B cell (primary cell): Measurements from ENCODE around the gene KHDC4. TPM values are rescaled to one million over a fixed set of nuclear protein-coding genes. Genes with fewer than 3 reads are reported as not detected.

Experiments
- ATAC-seq: fragments of 200-7000 bp; cut with Tn5 transposase; one replicate; pipeline ENCODE4 v1.10.0; 2021; ENCODE audit warnings: low read depth, mild to moderate bottlenecking, moderate number of reproducible peaks, moderate library complexity
- CTCF ChIA-PET: fragments of 350-600 bp; sonication (Branson Sonifier 250); formaldehyde crosslinking; loops from one replicate; lab custom pipeline; 2021; ENCODE audit warnings: antibody characterized with exemption, inconsistent platforms; lab: Charles Lee
- POLR2A ChIA-PET: fragments of 350-600 bp; sonication (Branson Sonifier 250); formaldehyde crosslinking; loops from one replicate; lab custom pipeline; 2021; ENCODE audit warnings: antibody characterized with exemption; lab: Charles Lee
- DNase-seq: peaks from one replicate; pipeline ENCODE4 v3.0.0; 2013
- H2AFZ ChIP-seq: 2 replicates; pipeline ENCODE4 v1.6.1; 2012; ENCODE audit warnings: mild to moderate bottlenecking, low read depth, low read length; ENCODE audit not compliant: insufficient read depth, poor library complexity, severe bottlenecking
- H3K27ac ChIP-seq, 2 donors: 1 replicate in 1 of 2; 2 replicates in 1 of 2; pipeline ENCODE4 v1.5.1; 2012 to 2013; ENCODE audit warnings: low read length in 2 of 2, mild to moderate bottlenecking in 2 of 2, moderate library complexity in 1 of 2
- H3K27me3 ChIP-seq, 4 experiments: fragments of 200-600 bp in 1 of 4; sonication (generic) in 1 of 4; replicated peaks in 1 of 4; 1 replicate in 2 of 4; 2 replicates in 2 of 4; pipeline versions ENCODE4 v1.6.1 to v1.7.0; 2013 to 2016; ENCODE audit warnings: low read length in 3 of 4, mild to moderate bottlenecking in 2 of 4, mixed read lengths in 1 of 4, moderate library complexity in 1 of 4; ENCODE audit not compliant: insufficient read depth in 4 of 4, control insufficient read depth in 3 of 4; ENCODE audit errors: control extremely low read depth in 1 of 4
- H3K36me3 ChIP-seq, 2 experiments: replicated peaks in 1 of 2; 1 replicate in 1 of 2; 2 replicates in 1 of 2; pipeline versions ENCODE4 v1.6.1 to v1.7.1; 2013; ENCODE audit warnings: low read length in 1 of 2; ENCODE audit not compliant: insufficient read depth in 2 of 2, control insufficient read depth in 1 of 2; ENCODE audit errors: control extremely low read depth in 1 of 2, extremely low read depth in 1 of 2
- H3K4me1 ChIP-seq, 2 donors: fragments of 200-600 bp in 1 of 2; sonication (generic) in 1 of 2; 1 replicate in 1 of 2; 2 replicates in 1 of 2; pipeline versions ENCODE4 v1.5.1 to v1.6.1; 2013 to 2017; ENCODE audit warnings: low read length in 2 of 2; ENCODE audit not compliant: control insufficient read depth in 2 of 2, insufficient read depth in 2 of 2
- H3K4me2 ChIP-seq: replicated peaks from 2 replicates; pipeline ENCODE3; 2012; ENCODE audit warnings: mild to moderate bottlenecking, low read depth, low read length; ENCODE audit not compliant: poor library complexity, severe bottlenecking
- H3K4me3 ChIP-seq, 5 experiments: fragments of 200-600 bp in 1 of 5; sonication (generic) in 1 of 5; 1 replicate in 3 of 5; 2 replicates in 2 of 5; pipeline versions ENCODE4 v1.5.1 to v1.7.0; 2011 to 2016; ENCODE audit warnings: low read length in 4 of 5, mild to moderate bottlenecking in 4 of 5, low read depth in 2 of 5, control low read depth in 1 of 5, moderate library complexity in 1 of 5; ENCODE audit not compliant: insufficient read depth in 1 of 5; ENCODE audit errors: control extremely low read depth in 1 of 5, extremely low read depth in 1 of 5
- H3K79me2 ChIP-seq: fragments of 200-600 bp; sonication (generic); one replicate; pipeline ENCODE4 v1.6.0; 2016; ENCODE audit warnings: low read length; ENCODE audit not compliant: control insufficient read depth, insufficient read depth
- H3K9ac ChIP-seq: fragments of 200-600 bp; sonication (generic); 2 replicates; pipeline ENCODE4 v1.6.1; 2017; ENCODE audit warnings: mild to moderate bottlenecking, low read length, moderate library complexity
- H3K9me3 ChIP-seq, 3 donors: one replicate each; pipeline versions ENCODE4 v1.6.1 to v1.7.1; 2013; ENCODE audit warnings: low read length in 2 of 3; ENCODE audit not compliant: control insufficient read depth in 2 of 3, insufficient read depth in 1 of 3; ENCODE audit errors: control extremely low read depth in 1 of 3
- H4K20me1 ChIP-seq: 2 replicates; pipeline ENCODE4 v1.6.0; 2012; ENCODE audit warnings: mild to moderate bottlenecking, low read length; ENCODE audit not compliant: insufficient read depth, control insufficient read depth, poor library complexity, severe bottlenecking
- H3K27ac Mint-ChIP-seq: one replicate; pipeline ENCODE4 v1.8.0; 2021; ENCODE audit warnings: mixed read lengths
- H3K27me3 Mint-ChIP-seq: one replicate; pipeline ENCODE4 v1.8.0; 2021; ENCODE audit warnings: mixed read lengths
- H3K4me1 Mint-ChIP-seq: one replicate; pipeline ENCODE4 v1.8.0; 2021; ENCODE audit warnings: mixed read lengths
- H3K4me3 Mint-ChIP-seq: one replicate; pipeline ENCODE4 v1.8.0; 2021; ENCODE audit warnings: mixed read lengths
- H3K9me3 Mint-ChIP-seq: one replicate; pipeline ENCODE4 v1.8.0; 2022; ENCODE audit warnings: mixed read lengths; ENCODE audit not compliant: insufficient read depth
- EZH2 ChIP-seq: IDR thresholded peaks from 2 replicates; pipeline ENCODE4 v1.6.1; 2012; ENCODE audit warnings: borderline replicate concordance, low read depth, mild to moderate bottlenecking, moderate library complexity, low read length; ENCODE audit not compliant: insufficient read depth, poor library complexity, severe bottlenecking
- WGBS: methylation state at CpG from one replicate; pipeline ENCODE4 v1.1.5; 2013; ENCODE audit warnings: missing lambda C conversion rate; ENCODE audit not compliant: insufficient coverage; 5-methylcytosine and 5-hydroxymethylcytosine counted together
- intact Hi-C: fragments of 100-400 bp; cut with micrococcal nuclease; formaldehyde crosslinking; loops from one replicate; pipeline ENCODE4 v1.10.0; 2022
- polyA plus RNA-seq: library from polyadenylated mRNA; depleted of rRNA; stranded (reverse); fragments of >200 nt; gene quantifications from 2 replicates; pipeline ENCODE4 v1.2.3, GENCODE V29; 2012
- total RNA-seq, 2 donors: library from RNA; stranded (reverse); fragments of 120-200 nt in 1 of 2; gene quantifications; 1 replicate in 1 of 2; 2 replicates in 1 of 2; pipeline versions ENCODE4 v1.2.3 to v1.2.4, GENCODE V29; 2013 to 2022
- TF ChIP-seq, protein P1 (sequence below): fragments of 200-600 bp; IDR thresholded peaks from one replicate; pipeline ENCODE4 v1.8.0; 2022; ENCODE audit warnings: antibody characterized with exemption, mild to moderate bottlenecking

KHDC4 gene
- total and polyA plus RNA-seq, 2 donors (not counting 1 experiment from before 2014, with no cell fraction given), result 51.3 to 122 TPM

DNA sequence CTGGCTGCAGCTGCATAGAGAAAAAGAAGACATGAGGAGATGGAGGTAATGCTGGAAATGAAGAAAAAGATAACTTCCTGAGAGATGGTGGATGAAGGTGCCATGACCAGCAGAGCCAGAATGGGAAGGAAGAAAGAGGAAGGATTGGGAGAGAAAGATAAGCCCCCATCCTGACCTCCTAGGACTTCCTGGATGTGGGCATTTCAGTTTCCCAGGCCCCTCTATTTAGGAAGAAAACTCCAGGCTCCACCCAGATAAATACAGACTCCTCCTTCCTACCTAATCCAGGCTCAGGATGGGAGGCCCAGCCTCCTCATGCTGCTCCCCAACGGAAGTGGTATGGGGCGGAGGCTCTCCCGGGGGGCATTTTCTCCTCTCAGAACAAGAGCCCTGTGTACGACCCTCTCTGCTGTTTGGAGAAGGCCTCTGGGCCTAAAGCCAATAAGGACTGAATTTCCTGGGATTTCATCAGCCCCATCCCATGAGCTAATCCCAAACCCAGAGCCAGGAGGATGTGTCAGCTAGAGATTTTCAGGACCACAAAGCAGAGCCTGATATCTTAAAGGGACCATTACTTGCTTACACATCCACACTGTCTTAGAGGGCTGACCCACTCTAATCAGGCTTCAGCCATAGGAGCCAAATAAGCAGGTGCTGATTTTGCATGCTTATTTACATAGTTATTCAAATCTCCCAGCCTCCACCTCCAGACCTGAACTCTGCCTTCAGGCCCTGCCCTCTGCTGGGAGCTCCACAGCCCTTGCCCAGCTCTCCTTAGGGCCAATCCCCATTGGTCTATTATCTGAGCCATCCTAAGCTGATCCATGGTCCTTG lies 49.2 kb upstream of the KHDC4 start:
- Mint-ChIP-seq H3K27me3 (no peaks in the 10 kb centered on the region), H3K4me1 (peaks cover 61% of the 10 kb centered on the region), H3K9me3 (no peaks in the 10 kb centered on the region), H3K27ac (peak overlapping the region; percentile 94), H3K4me3 (peak overlapping the region; percentile 95)
- peaks cover 85% of the 10 kb centered on the region for H3K79me2 ChIP-seq
- no peaks in the 10 kb centered on the region for H3K9me3 ChIP-seq
- no peaks in the 10 kb centered on the region for H3K36me3 ChIP-seq
- WGBS, result 38% methylated on average over 3 of the region's 4 CpGs
- H4K20me1 ChIP-seq, result no peaks in the 10 kb centered on the region
- peak overlapping the region; percentile 13 for H3K9ac ChIP-seq
- peaks cover 55 to 65% of the 10 kb centered on the region in 2 donors for H3K4me1 ChIP-seq
- CTCF ChIA-PET, result interaction anchor here (0.5 to 12.2 kb wide), 19 partner anchors 9 to 222 kb away, joined by 3 to 206 read pairs (median 6); partner anchors contain the start of genes KHDC4 and RXFP4
- intact Hi-C loops, result no loop called here
- no peak for TF ChIP-seq EZH2
- TF ChIP-seq, protein P1, sequence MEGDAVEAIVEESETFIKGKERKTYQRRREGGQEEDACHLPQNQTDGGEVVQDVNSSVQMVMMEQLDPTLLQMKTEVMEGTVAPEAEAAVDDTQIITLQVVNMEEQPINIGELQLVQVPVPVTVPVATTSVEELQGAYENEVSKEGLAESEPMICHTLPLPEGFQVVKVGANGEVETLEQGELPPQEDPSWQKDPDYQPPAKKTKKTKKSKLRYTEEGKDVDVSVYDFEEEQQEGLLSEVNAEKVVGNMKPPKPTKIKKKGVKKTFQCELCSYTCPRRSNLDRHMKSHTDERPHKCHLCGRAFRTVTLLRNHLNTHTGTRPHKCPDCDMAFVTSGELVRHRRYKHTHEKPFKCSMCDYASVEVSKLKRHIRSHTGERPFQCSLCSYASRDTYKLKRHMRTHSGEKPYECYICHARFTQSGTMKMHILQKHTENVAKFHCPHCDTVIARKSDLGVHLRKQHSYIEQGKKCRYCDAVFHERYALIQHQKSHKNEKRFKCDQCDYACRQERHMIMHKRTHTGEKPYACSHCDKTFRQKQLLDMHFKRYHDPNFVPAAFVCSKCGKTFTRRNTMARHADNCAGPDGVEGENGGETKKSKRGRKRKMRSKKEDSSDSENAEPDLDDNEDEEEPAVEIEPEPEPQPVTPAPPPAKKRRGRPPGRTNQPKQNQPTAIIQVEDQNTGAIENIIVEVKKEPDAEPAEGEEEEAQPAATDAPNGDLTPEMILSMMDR, result peak; percentile 53
- POLR2A ChIA-PET, result interaction anchor here (0.7 to 4.8 kb wide), 10 partner anchors 9 to 127 kb away, joined by 3 to 44 read pairs (median 5); partner anchors contain the start of genes GON4L and KHDC4
- no peaks in the 10 kb centered on the region for H3K27me3 ChIP-seq
- peak overlapping the region; percentile 70 to 91 for H3K27ac ChIP-seq
- ATAC-seq, result peak; percentile 60
- peak overlapping the region in 4 of 5 experiments; percentile 3 to 23 (median 18) for H3K4me3 ChIP-seq
- peak overlapping the region; percentile 93 for H3K4me2 ChIP-seq
- peak; percentile 74 for DNase-seq
- no peak overlapping the region for H2AFZ ChIP-seq
